ENCODE results near the gene NYAP2. TPM values are rescaled to one million over a fixed set of nuclear protein-coding genes. Genes with fewer than 3 reads are reported as not detected.

NYAP2 gene
- total and polyA plus RNA-seq, 10 of the 15 experiments (the other 5 are each of a cell fraction or from before 2014, with no cell fraction given), result 0.03 TPM; not detected in 9

- no peak overlapping the region for H3K27ac ChIP-seq (ENCODE audit: control insufficient read depth, insufficient read depth)
- ChIA-PET SMC1A (ENCODE audit: uncharacterized antibody, unreplicated experiment) (interaction anchor here (0.8 to 1.8 kb wide), 3 partner anchors 10 to 583 kb away, joined by 3 to 6 read pairs (median 4); no protein-coding TSS in a partner anchor), CTCF (interaction anchor here (0.8 to 1.1 kb wide), 2 partner anchors 55 to 462 kb away, joined by 3 read pairs; no protein-coding TSS in a partner anchor), POLR2A (no interaction called here), RAD21 (ENCODE audit: unreplicated experiment) (no interaction called here)
- H3K27me3 ChIP-seq (replicated peaks in 1 of 2; ENCODE audit: control insufficient read depth in 2 of 2, insufficient read depth in 2 of 2, low read length in 1 of 2), result no peaks in the 10 kb centered on the region
- H3K4me2 ChIP-seq (ENCODE audit: control insufficient read depth, insufficient read depth), result no peak overlapping the region
- H2AFZ ChIP-seq (ENCODE audit: control insufficient read depth, low read depth, low read length), result no peak overlapping the region
- ATAC-seq (no peak), FAIRE-seq (no peak), DNase-seq (ENCODE audit: low read depth, low spot score) (no peak)
- intact Hi-C loops (cut with micrococcal nuclease; ENCODE audit: unreplicated experiment), result no loop called here
- no peak overlapping the region for H3K4me3 ChIP-seq
- no peaks in the 10 kb centered on the region for H3K9me3 ChIP-seq (replicated peaks; ENCODE audit: control insufficient read depth, insufficient read depth, low read length)
- TF ChIP-seq YBX1 (IDR thresholded peaks at IDR 0.05), result no peak
- no peak for TF ChIP-seq RAD21 (IDR thresholded peaks at IDR 0.05; ENCODE audit: insufficient read depth, low read depth, low read length)
- TF ChIP-seq LARP7 (IDR thresholded peaks at IDR 0.05), result no peak
- TF ChIP-seq MLLT1 (IDR thresholded peaks at IDR 0.05), result no peak
- no peak for TF ChIP-seq MEF2A (IDR thresholded peaks at IDR 0.05; ENCODE audit: insufficient read depth, low read depth, low read length)
- TF ChIP-seq NFIC (IDR thresholded peaks at IDR 0.05; ENCODE audit: low read depth, low read length), result no peak
- TF ChIP-seq ZNF274 (IDR thresholded peaks at IDR 0.05; ENCODE audit: insufficient read depth, insufficient read length), result no peak
- TF ChIP-seq IRF4 (IDR thresholded peaks at IDR 0.05; ENCODE audit: low read depth, low read length), result no peak
- no peak for TF ChIP-seq RELB (IDR thresholded peaks at IDR 0.05; ENCODE audit: low read depth)
- no peak for TF ChIP-seq RELA (IDR thresholded peaks at IDR 0.05; ENCODE audit: borderline replicate concordance, partially characterized antibody)
- TF ChIP-seq ELK1 (IDR thresholded peaks at IDR 0.05; ENCODE audit: low read depth, low read length), result no peak
- no peak for TF ChIP-seq EED (IDR thresholded peaks at IDR 0.05; ENCODE audit: low read depth)
- no peak for TF ChIP-seq JUNB (IDR thresholded peaks at IDR 0.05)
- TF ChIP-seq HDAC2 (IDR thresholded peaks at IDR 0.05), result no peak
- TF ChIP-seq YY1 (IDR thresholded peaks at IDR 0.05; ENCODE audit: low read depth, low read length), result no peak
- TF ChIP-seq POLR2AphosphoS2 (IDR thresholded peaks at IDR 0.05; ENCODE audit: low read depth, low read length), result no peak
- no peak for TF ChIP-seq CEBPZ (IDR thresholded peaks at IDR 0.05; ENCODE audit: low read depth, low read length)
- TF ChIP-seq FOXM1 (IDR thresholded peaks at IDR 0.05; ENCODE audit: low read depth, low read length), result no peak
- TF ChIP-seq SRF (IDR thresholded peaks at IDR 0.05; ENCODE audit: low read depth in 2 of 2, low read length in 2 of 2), result no peak
- no peaks in the 10 kb centered on the region for H3K36me3 ChIP-seq (ENCODE audit: control insufficient read depth in 2 of 2, insufficient read depth in 2 of 2, low read length in 1 of 2)
- no peaks in the 10 kb centered on the region for H3K4me1 ChIP-seq (ENCODE audit: control insufficient read depth, insufficient read depth, low read length)
- in situ Hi-C loops (cut with MboI), result no loop called here
- H3K9ac ChIP-seq (ENCODE audit: control insufficient read depth, insufficient read depth, low read length), result no peak overlapping the region
- H3K79me2 ChIP-seq (ENCODE audit: control insufficient read depth, insufficient read depth, low read length), result no peaks in the 10 kb centered on the region
- BruUV-seq (replicated peaks), result no TSS peak
- no peaks in the 10 kb centered on the region for H4K20me1 ChIP-seq (ENCODE audit: control insufficient read depth, insufficient read depth)
Observed at GRCh38 chr2:225584796-225585195, 185.3 kb downstream of the NYAP2 start.

Data from GM12878 (cell line).